ENCODE measurements around the gene LYPD6. TPM values are rescaled to one million over a fixed set of nuclear protein-coding genes. Genes with fewer than 3 reads are reported as not detected.

Gene LYPD6
- total and polyA plus RNA-seq, 10 donors = 0.05 to 2.3 (median 0.41) TPM

DNA sequence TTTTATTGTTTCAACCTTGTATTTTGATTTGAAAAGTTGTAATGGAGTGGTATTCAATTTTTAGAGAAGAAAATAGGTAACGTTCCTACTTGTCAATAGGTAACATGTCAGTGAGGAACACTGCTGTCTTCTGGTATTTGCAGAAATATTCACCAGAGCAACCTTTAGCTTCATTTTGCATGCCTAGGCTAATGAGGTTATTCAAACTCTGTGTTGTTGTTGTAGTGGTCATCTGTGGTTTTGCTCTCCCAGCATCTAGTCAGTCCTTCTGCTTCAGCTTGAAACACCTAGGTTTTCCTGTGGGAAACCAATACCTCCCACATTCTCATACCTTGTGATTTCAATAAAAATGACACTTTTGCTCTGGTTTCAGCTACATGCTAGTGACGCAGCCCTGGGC, 98.4 kb downstream of the LYPD6 start:
- DNase-seq = no peak
- Histone ChIP-seq H3K36me3 (no peaks in the 10 kb centered on the region), H3K4me1 (no peaks in the 10 kb centered on the region), H3K4me3 (no peak overlapping the region), H3K27ac (no peak overlapping the region), H3K27me3 (replicated peaks in 1 of 7) (peaks cover 0 to 7% (median 0%) of the 10 kb centered on the region in 7 donors), H3K9me3 (peaks cover 0 to 11% (median 3%) of the 10 kb centered on the region in 8 donors)
- intact Hi-C loops (cut with DNase I; ENCODE audit: low total_unique reads) = no loop called here
- TF ChIP-seq POLR2A (IDR thresholded peaks at IDR 0.05) (no peak), POLR2AphosphoS5 (IDR thresholded peaks at IDR 0.05) (no peak)
- TF ChIP-seq, protein P1, sequence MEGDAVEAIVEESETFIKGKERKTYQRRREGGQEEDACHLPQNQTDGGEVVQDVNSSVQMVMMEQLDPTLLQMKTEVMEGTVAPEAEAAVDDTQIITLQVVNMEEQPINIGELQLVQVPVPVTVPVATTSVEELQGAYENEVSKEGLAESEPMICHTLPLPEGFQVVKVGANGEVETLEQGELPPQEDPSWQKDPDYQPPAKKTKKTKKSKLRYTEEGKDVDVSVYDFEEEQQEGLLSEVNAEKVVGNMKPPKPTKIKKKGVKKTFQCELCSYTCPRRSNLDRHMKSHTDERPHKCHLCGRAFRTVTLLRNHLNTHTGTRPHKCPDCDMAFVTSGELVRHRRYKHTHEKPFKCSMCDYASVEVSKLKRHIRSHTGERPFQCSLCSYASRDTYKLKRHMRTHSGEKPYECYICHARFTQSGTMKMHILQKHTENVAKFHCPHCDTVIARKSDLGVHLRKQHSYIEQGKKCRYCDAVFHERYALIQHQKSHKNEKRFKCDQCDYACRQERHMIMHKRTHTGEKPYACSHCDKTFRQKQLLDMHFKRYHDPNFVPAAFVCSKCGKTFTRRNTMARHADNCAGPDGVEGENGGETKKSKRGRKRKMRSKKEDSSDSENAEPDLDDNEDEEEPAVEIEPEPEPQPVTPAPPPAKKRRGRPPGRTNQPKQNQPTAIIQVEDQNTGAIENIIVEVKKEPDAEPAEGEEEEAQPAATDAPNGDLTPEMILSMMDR (IDR thresholded peaks at IDR 0.05 in 8 of 11, conservative IDR thresholded peaks at IDR 0.05 in 3 of 11) = no peak
- 80 to 96% (median 89%) methylated on average over 2 of the region's 2 CpGs for WGBS, 5 donors

- no peaks in the 10 kb centered on the region for H3K27me3 ChIP-seq (replicated peaks in 1 of 7)
- TF ChIP-seq POLR2AphosphoS5 (IDR thresholded peaks at IDR 0.05) (no peak), POLR2A (IDR thresholded peaks at IDR 0.05) (no peak)
- TF ChIP-seq, protein P1 (IDR thresholded peaks at IDR 0.05 in 8 of 11, conservative IDR thresholded peaks at IDR 0.05 in 3 of 11) = no peak
- H3K4me1 ChIP-seq = no peaks in the 10 kb centered on the region
- peaks cover 0 to 11% (median 3%) of the 10 kb centered on the region in 8 donors for H3K9me3 ChIP-seq
- intact Hi-C loops (cut with DNase I; ENCODE audit: low total_unique reads) = no loop called here
- no peak for DNase-seq
- WGBS, 5 donors = 72 to 83% (median 78%) methylated on average over 6 of the region's 6 CpGs
- no peak overlapping the region for H3K4me3 ChIP-seq
- H3K36me3 ChIP-seq = no peaks in the 10 kb centered on the region
- H3K27ac ChIP-seq = no peak overlapping the region
These were observed 100.7 kb downstream of the LYPD6 start for GRCh38 chr2:149430743-149431736.

GRCh38 chr2:149438330-149438960, 108.1 kb downstream of the LYPD6 start:
- no peak for DNase-seq
- WGBS, 5 donors = 56 to 70% (median 61%) methylated on average over 3 of the region's 3 CpGs
- Histone ChIP-seq H3K27ac (no peak overlapping the region), H3K4me1 (no peaks in the 10 kb centered on the region), H3K27me3 (replicated peaks in 1 of 7) (no peaks in the 10 kb centered on the region), H3K9me3 (no peaks in the 10 kb centered on the region), H3K4me3 (no peak overlapping the region), H3K36me3 (no peaks in the 10 kb centered on the region)
- no peak for TF ChIP-seq POLR2A (IDR thresholded peaks at IDR 0.05)
- TF ChIP-seq, protein P1 (IDR thresholded peaks at IDR 0.05 in 8 of 11, conservative IDR thresholded peaks at IDR 0.05 in 3 of 11) = no peak
- no peak for TF ChIP-seq POLR2AphosphoS5 (IDR thresholded peaks at IDR 0.05)
- intact Hi-C loops (cut with DNase I; ENCODE audit: low total_unique reads) = no loop called here

DNA sequence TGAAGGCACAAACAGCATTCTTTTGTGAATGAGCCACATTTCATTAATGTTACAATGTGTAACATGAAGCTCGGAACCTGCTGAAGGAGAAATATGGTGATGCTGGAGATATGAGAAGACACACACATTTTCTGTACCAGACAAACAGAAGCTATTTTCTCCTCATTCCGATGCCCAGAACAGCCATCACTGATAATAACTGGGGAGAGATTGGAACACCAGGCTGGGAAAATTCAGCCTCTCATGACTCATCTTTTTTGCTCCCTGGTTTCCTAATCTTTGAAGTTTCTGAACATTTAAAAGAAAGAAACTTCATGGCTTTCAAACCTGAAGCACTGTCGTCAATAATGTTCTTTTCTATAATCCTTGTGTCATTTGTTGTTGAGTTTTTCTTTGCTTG, 110.9 kb downstream of the LYPD6 start:
- WGBS, 5 donors = 86 to 96% (median 93%) methylated on average over 3 of the region's 3 CpGs
- no peak overlapping the region for H3K27ac ChIP-seq
- intact Hi-C loops (cut with DNase I; ENCODE audit: low total_unique reads) = no loop called here
- no peak overlapping the region for H3K4me3 ChIP-seq
- H3K36me3 ChIP-seq = no peaks in the 10 kb centered on the region
- TF ChIP-seq POLR2AphosphoS5 (IDR thresholded peaks at IDR 0.05) (no peak), POLR2A (IDR thresholded peaks at IDR 0.05) (no peak)
- TF ChIP-seq, protein P1 (IDR thresholded peaks at IDR 0.05 in 8 of 11, conservative IDR thresholded peaks at IDR 0.05 in 3 of 11) = no peak
- H3K4me1 ChIP-seq = no peaks in the 10 kb centered on the region
- DNase-seq = no peak
- no peaks in the 10 kb centered on the region for H3K9me3 ChIP-seq
- no peaks in the 10 kb centered on the region for H3K27me3 ChIP-seq (replicated peaks in 1 of 7)

All from spleen (tissue), 11 donors.